ENCODE data around the gene ACBD3. TPM values are rescaled to one million over a fixed set of nuclear protein-coding genes. Genes with fewer than 3 reads are reported as not detected.

ACBD3 gene
- total and polyA plus RNA-seq, 4 donors: 13.5 to 51.9 (median 30.5) TPM

DNA sequence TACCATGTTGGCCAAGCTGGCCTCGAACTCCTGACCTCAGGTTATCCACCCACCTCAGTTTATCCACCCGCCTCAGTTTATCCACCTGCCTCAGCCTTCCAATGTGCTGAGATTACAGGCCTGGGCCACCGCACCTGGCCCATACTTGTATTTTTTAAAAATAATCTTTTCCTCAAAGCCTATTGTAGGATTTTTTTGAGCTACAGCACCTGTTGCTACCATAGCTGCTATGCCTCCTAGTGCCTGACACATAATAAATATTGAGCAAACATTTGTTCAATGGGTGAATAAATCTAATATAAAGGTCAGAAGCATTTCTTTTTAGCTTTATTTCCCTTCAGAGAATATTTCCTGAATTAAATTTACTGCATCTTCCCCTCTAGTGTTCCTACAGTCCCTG lies 15.7 kb upstream of the ACBD3 start:
- H3K4me1 ChIP-seq (ENCODE audit: control insufficient read depth in 5 of 5, insufficient read depth in 5 of 5, low read length in 5 of 5): no peaks in the 10 kb centered on the region
- WGBS, 2 donors: 90 to 94% methylated on average over 3 of the region's 3 CpGs
- H3K9me3 ChIP-seq (ENCODE audit: control insufficient read depth in 4 of 4, insufficient read depth in 3 of 4, low read length in 3 of 4): no peaks in the 10 kb centered on the region
- no peaks in the 10 kb centered on the region for H3K27me3 ChIP-seq (ENCODE audit: control insufficient read depth in 3 of 3, insufficient read depth in 3 of 3, low read length in 2 of 3)
- H3K4me3 ChIP-seq: no peak overlapping the region
- DNase-seq: no peak
- H3K36me3 ChIP-seq (ENCODE audit: control insufficient read depth in 4 of 4, insufficient read depth in 4 of 4, low read length in 4 of 4): no peaks in the 10 kb centered on the region
- TF ChIP-seq, protein P1, sequence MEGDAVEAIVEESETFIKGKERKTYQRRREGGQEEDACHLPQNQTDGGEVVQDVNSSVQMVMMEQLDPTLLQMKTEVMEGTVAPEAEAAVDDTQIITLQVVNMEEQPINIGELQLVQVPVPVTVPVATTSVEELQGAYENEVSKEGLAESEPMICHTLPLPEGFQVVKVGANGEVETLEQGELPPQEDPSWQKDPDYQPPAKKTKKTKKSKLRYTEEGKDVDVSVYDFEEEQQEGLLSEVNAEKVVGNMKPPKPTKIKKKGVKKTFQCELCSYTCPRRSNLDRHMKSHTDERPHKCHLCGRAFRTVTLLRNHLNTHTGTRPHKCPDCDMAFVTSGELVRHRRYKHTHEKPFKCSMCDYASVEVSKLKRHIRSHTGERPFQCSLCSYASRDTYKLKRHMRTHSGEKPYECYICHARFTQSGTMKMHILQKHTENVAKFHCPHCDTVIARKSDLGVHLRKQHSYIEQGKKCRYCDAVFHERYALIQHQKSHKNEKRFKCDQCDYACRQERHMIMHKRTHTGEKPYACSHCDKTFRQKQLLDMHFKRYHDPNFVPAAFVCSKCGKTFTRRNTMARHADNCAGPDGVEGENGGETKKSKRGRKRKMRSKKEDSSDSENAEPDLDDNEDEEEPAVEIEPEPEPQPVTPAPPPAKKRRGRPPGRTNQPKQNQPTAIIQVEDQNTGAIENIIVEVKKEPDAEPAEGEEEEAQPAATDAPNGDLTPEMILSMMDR (IDR thresholded peaks at IDR 0.05; ENCODE audit: control extremely low read depth, extremely low read depth): no peak
- no peak overlapping the region for H3K9ac ChIP-seq (ENCODE audit: insufficient read depth in 1 of 2, low read length in 2 of 2)
- no peak for ATAC-seq (ENCODE audit: insufficient read depth, low FRiP score)
- no peak overlapping the region for H3K27ac ChIP-seq (ENCODE audit: low read depth in 1 of 2, low read length in 1 of 2)

- no peak for ATAC-seq (ENCODE audit: insufficient read depth, low FRiP score)
- WGBS, 2 donors: 57 to 70% methylated on average over 5 of the region's 5 CpGs
- TF ChIP-seq, protein P1 (IDR thresholded peaks at IDR 0.05; ENCODE audit: control extremely low read depth, extremely low read depth): no peak
- Histone ChIP-seq H3K27ac (ENCODE audit: low read depth in 1 of 2, low read length in 1 of 2) (no peak overlapping the region), H3K27me3 (ENCODE audit: control insufficient read depth in 3 of 3, insufficient read depth in 3 of 3, low read length in 2 of 3) (no peaks in the 10 kb centered on the region), H3K9me3 (ENCODE audit: control insufficient read depth in 4 of 4, insufficient read depth in 3 of 4, low read length in 3 of 4) (no peaks in the 10 kb centered on the region), H3K36me3 (ENCODE audit: control insufficient read depth in 4 of 4, insufficient read depth in 4 of 4, low read length in 4 of 4) (no peaks in the 10 kb centered on the region), H3K9ac (ENCODE audit: insufficient read depth in 1 of 2, low read length in 2 of 2) (no peak overlapping the region), H3K4me3 (no peak overlapping the region), H3K4me1 (ENCODE audit: control insufficient read depth in 5 of 5, insufficient read depth in 5 of 5, low read length in 5 of 5) (no peaks in the 10 kb centered on the region)
- DNase-seq: no peak
Measured at GRCh38 chr1:226201029-226201593, 14.6 kb upstream of the ACBD3 start.

- no peak overlapping the region for H3K27ac ChIP-seq (ENCODE audit: low read depth in 1 of 2, low read length in 1 of 2)
- DNase-seq (no peak), ATAC-seq (ENCODE audit: insufficient read depth, low FRiP score) (no peak)
- no peaks in the 10 kb centered on the region for H3K9me3 ChIP-seq (ENCODE audit: control insufficient read depth in 4 of 4, insufficient read depth in 3 of 4, low read length in 3 of 4)
- no peaks in the 10 kb centered on the region for H3K4me1 ChIP-seq (ENCODE audit: control insufficient read depth in 5 of 5, insufficient read depth in 5 of 5, low read length in 5 of 5)
- TF ChIP-seq, protein P1 (IDR thresholded peaks at IDR 0.05; ENCODE audit: control extremely low read depth, extremely low read depth): no peak
- 56 to 74% methylated on average over 2 of the region's 2 CpGs for WGBS, 2 donors
- no peak overlapping the region for H3K9ac ChIP-seq (ENCODE audit: insufficient read depth in 1 of 2, low read length in 2 of 2)
- H3K27me3 ChIP-seq (ENCODE audit: control insufficient read depth in 3 of 3, insufficient read depth in 3 of 3, low read length in 2 of 3): no peaks in the 10 kb centered on the region
- H3K4me3 ChIP-seq: no peak overlapping the region
- no peaks in the 10 kb centered on the region for H3K36me3 ChIP-seq (ENCODE audit: control insufficient read depth in 4 of 4, insufficient read depth in 4 of 4, low read length in 4 of 4)
Measured at GRCh38 chr1:226199971-226200370, 13.4 kb upstream of the ACBD3 start.

GRCh38 chr1:226195144-226195543 lies 8.6 kb upstream of the ACBD3 start:
- Histone ChIP-seq H3K4me3 (no peak overlapping the region), H3K36me3 (ENCODE audit: control insufficient read depth in 4 of 4, insufficient read depth in 4 of 4, low read length in 4 of 4) (no peaks in the 10 kb centered on the region), H3K4me1 (ENCODE audit: control insufficient read depth in 5 of 5, insufficient read depth in 5 of 5, low read length in 5 of 5) (no peaks in the 10 kb centered on the region), H3K9me3 (ENCODE audit: control insufficient read depth in 4 of 4, insufficient read depth in 3 of 4, low read length in 3 of 4) (no peaks in the 10 kb centered on the region), H3K9ac (ENCODE audit: insufficient read depth in 1 of 2, low read length in 2 of 2) (no peak overlapping the region), H3K27ac (ENCODE audit: low read depth in 1 of 2, low read length in 1 of 2) (no peak overlapping the region), H3K27me3 (ENCODE audit: control insufficient read depth in 3 of 3, insufficient read depth in 3 of 3, low read length in 2 of 3) (no peaks in the 10 kb centered on the region)
- no peak for DNase-seq
- WGBS, 2 donors: 84 to 90% methylated on average over 1 of the region's 1 CpG
- ATAC-seq (ENCODE audit: insufficient read depth, low FRiP score): no peak
- TF ChIP-seq, protein P1 (IDR thresholded peaks at IDR 0.05; ENCODE audit: control extremely low read depth, extremely low read depth): no peak

Data from lung (tissue), 12 donors.